GM18505 (cell line): ENCODE measurements around the gene LRCH3.

Experiments used
- ATAC-seq: cut with Tn5 transposase; IDR thresholded peaks from one replicate; pipeline ENCODE4 v1.9.1; 2021; ENCODE audit not compliant: unreplicated experiment
- POLR2A ChIP-seq: IDR thresholded peaks from 4 replicates; pipeline ENCODE4 v1.6.1; 2011; ENCODE audit warnings: borderline replicate concordance; ENCODE audit not compliant: insufficient read depth, insufficient read length; ENCODE audit errors: extremely low read depth

The LRCH3 gene

DNA sequence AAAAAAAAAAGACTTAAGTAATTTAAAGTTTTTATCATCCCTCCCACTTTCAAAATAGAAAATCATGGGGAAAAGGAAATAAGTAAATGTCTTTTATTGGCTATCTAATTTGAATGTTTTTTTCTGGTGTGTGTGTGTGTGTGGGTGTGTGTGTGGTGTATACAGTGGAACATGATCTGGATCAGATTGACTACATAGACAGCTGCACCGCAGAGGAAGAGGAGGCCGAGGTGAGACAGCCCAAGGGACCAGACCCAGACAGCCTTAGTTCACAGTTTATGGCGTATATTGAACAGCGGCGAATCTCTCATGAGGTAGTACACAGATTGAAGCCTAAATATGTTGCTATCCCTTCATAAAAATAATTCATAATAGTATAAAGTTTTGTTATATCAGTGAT is 44.5 kb downstream of the LRCH3 start:
- ATAC-seq = no peak
- no peak for TF ChIP-seq POLR2A

GRCh38 chr3:197836244-197836643 is 45.2 kb downstream of the LRCH3 start:
- ATAC-seq = no peak
- no peak for TF ChIP-seq POLR2A

DNA sequence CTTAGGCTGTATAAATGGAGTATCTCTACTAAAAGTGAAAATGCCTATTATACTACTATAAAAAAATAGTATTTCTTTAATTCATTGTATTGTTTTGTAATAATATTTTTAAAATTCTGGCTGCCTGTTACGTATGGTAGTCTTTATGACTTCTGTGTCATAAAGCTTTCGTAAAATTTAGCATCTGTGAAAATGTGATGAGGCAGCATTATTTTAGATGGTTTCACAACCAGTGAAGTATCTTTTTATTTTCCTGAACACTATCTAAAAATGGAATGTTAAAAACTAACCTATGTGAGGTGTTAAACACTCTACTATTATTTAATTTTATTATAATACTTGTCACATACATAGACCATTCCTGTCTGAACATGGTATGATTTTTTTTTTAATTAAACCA is 46.2 kb downstream of the LRCH3 start:
- TF ChIP-seq POLR2A = no peak
- ATAC-seq = no peak

DNA sequence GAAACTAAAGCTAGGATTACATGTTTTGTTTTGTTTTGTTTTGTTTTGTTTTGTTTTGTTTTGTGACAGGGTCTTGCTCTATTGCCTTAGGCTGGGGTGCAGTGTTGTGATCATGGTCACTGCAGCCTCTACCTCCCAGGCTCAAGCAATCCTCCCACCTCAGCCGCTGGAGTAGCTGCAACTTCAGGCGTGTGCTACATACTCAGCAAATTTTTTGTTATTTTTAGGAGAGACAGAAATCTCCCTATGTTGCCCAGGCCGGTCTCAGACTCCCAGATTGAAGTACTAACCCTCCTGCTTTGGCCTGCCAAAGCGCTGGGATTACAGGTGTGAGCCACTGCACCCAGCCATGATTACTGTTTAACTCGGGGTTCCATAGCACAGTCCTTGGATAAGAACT is 50.7 kb downstream of the LRCH3 start:
- no peak for TF ChIP-seq POLR2A
- ATAC-seq = no peak

GRCh38 chr3:197846491-197846890 is 55.4 kb downstream of the LRCH3 start:
- TF ChIP-seq POLR2A = no peak
- ATAC-seq = no peak

DNA sequence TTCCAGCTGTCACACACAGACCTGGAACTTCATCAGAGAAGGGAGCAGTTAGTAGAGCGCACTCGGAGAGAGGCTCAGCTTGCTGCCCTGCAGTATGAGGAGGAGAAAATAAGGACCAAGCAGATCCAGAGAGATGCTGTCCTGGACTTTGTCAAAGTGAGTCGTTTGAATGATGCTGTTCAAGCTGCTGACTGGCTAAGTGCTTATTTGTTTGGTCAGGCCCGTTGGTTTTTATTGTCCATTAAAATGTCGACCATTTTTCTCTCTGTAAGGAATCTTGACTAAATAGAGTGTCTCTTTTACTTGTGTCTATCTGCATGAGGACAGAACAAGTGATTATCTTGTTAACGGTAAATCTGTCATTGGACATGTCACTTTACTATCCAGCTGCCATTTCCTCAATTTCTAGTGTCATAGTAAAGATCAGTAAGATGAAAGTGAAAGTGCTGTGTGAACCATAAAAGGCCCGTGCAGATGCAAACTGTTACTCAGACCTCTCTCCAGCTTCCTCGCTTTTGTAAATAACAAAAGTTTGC is 56.9 kb downstream of the LRCH3 start:
- ATAC-seq = no peak
- no peak for TF ChIP-seq POLR2A

GRCh38 chr3:197854596-197855343 is 63.7 kb downstream of the LRCH3 start:
- TF ChIP-seq POLR2A = no peak
- no peak for ATAC-seq

GRCh38 chr3:197855571-197855970 is 64.5 kb downstream of the LRCH3 start:
- no peak for ATAC-seq
- no peak for TF ChIP-seq POLR2A

- ATAC-seq = no peak
- no peak for TF ChIP-seq POLR2A
These were observed 65.3 kb downstream of the LRCH3 start for GRCh38 chr3:197856199-197856816.

- TF ChIP-seq POLR2A = no peak
- no peak for ATAC-seq
These were observed 67.1 kb downstream of the LRCH3 start for GRCh38 chr3:197858133-197858532.

DNA sequence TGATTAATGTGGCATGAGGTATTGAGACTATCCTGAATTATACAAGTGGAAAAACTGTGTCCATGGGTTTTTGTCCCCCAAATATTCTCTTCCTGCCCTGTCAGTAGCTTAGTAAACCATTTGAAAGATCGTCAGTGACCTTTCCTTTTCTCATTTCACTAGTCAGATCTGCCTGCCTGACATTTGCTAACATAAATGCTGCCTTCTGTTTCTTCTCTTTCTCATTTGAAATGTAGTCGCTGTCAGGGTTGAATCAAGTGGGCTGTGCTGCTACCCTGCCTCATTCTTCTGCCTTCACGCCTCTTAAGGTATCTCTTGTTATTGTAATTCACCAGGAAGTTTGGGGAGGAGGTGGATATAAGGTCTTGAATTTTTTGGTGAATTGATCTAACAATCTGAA is 67.5 kb downstream of the LRCH3 start:
- no peak for ATAC-seq
- no peak for TF ChIP-seq POLR2A

GRCh38 chr3:197866035-197866434 is 75.0 kb downstream of the LRCH3 start:
- TF ChIP-seq POLR2A = no peak
- no peak for ATAC-seq

GRCh38 chr3:197873329-197873728 is 82.3 kb downstream of the LRCH3 start:
- no peak for ATAC-seq
- no peak for TF ChIP-seq POLR2A

- no peak for ATAC-seq
- no peak for TF ChIP-seq POLR2A
These were observed 83.0 kb downstream of the LRCH3 start for GRCh38 chr3:197874064-197874463.
